ENCODE measurements around the gene DNAAF3.

The DNAAF3 gene

GRCh38 chr19:55196803-55197202 is 30.4 kb upstream of the DNAAF3 start:
- no peaks in the 10 kb centered on the region for H3K4me1 ChIP-seq (ENCODE audit: control insufficient read depth, low read depth, low read length)
- peaks cover 10% of the 10 kb centered on the region for H3K27me3 ChIP-seq (ENCODE audit: control insufficient read depth, insufficient read depth, low read length)
- no peaks in the 10 kb centered on the region for H3K36me3 ChIP-seq (ENCODE audit: control insufficient read depth, low read depth, low read length)

GRCh38 chr19:55193481-55193880 is 27.1 kb upstream of the DNAAF3 start:
- no peaks in the 10 kb centered on the region for H3K27me3 ChIP-seq (ENCODE audit: control insufficient read depth, insufficient read depth, low read length)
- no peak overlapping the region for H3K27ac ChIP-seq (ENCODE audit: low read length)
- H3K36me3 ChIP-seq (ENCODE audit: control insufficient read depth, low read depth, low read length): no peaks in the 10 kb centered on the region
- no peak overlapping the region for H3K9ac ChIP-seq (ENCODE audit: low read length)
- no peak overlapping the region for H3K4me3 ChIP-seq (ENCODE audit: low read length)
- H3K9me3 ChIP-seq (ENCODE audit: control insufficient read depth, low read depth, low read length): no peaks in the 10 kb centered on the region
- no peaks in the 10 kb centered on the region for H3K4me1 ChIP-seq (ENCODE audit: control insufficient read depth, low read depth, low read length)

More at GRCh38 chr19:55196803-55197202, 30.4 kb upstream of the DNAAF3 start:
- Histone ChIP-seq H3K9ac (ENCODE audit: low read length) (no peak overlapping the region), H3K9me3 (ENCODE audit: control insufficient read depth, low read depth, low read length) (no peaks in the 10 kb centered on the region), H3K27ac (ENCODE audit: low read length) (no peak overlapping the region), H3K4me3 (ENCODE audit: low read length) (no peak overlapping the region)

- H3K4me1 ChIP-seq (ENCODE audit: control insufficient read depth, low read depth, low read length): no peaks in the 10 kb centered on the region
- H3K36me3 ChIP-seq (ENCODE audit: control insufficient read depth, low read depth, low read length): no peaks in the 10 kb centered on the region
- no peak overlapping the region for H3K9ac ChIP-seq (ENCODE audit: low read length)
- H3K9me3 ChIP-seq (ENCODE audit: control insufficient read depth, low read depth, low read length): no peaks in the 10 kb centered on the region
- H3K27me3 ChIP-seq (ENCODE audit: control insufficient read depth, insufficient read depth, low read length): no peaks in the 10 kb centered on the region
- H3K4me3 ChIP-seq (ENCODE audit: low read length): no peak overlapping the region
- no peak overlapping the region for H3K27ac ChIP-seq (ENCODE audit: low read length)
These were observed 23.0 kb upstream of the DNAAF3 start for GRCh38 chr19:55189403-55189835.

GRCh38 chr19:55188625-55189024 is 22.2 kb upstream of the DNAAF3 start:
- Histone ChIP-seq H3K9ac (ENCODE audit: low read length) (no peak overlapping the region), H3K36me3 (ENCODE audit: control insufficient read depth, low read depth, low read length) (no peaks in the 10 kb centered on the region), H3K27me3 (ENCODE audit: control insufficient read depth, insufficient read depth, low read length) (peaks cover 3% of the 10 kb centered on the region), H3K9me3 (ENCODE audit: control insufficient read depth, low read depth, low read length) (no peaks in the 10 kb centered on the region), H3K4me3 (ENCODE audit: low read length) (no peak overlapping the region), H3K4me1 (ENCODE audit: control insufficient read depth, low read depth, low read length) (no peaks in the 10 kb centered on the region), H3K27ac (ENCODE audit: low read length) (no peak overlapping the region)

- Histone ChIP-seq H3K27me3 (ENCODE audit: control insufficient read depth, insufficient read depth, low read length) (peaks cover 25% of the 10 kb centered on the region), H3K4me3 (ENCODE audit: low read length) (no peak overlapping the region), H3K9ac (ENCODE audit: low read length) (no peak overlapping the region), H3K36me3 (ENCODE audit: control insufficient read depth, low read depth, low read length) (no peaks in the 10 kb centered on the region), H3K27ac (ENCODE audit: low read length) (no peak overlapping the region), H3K9me3 (ENCODE audit: control insufficient read depth, low read depth, low read length) (no peaks in the 10 kb centered on the region), H3K4me1 (ENCODE audit: control insufficient read depth, low read depth, low read length) (no peaks in the 10 kb centered on the region)
These were observed 19.7 kb upstream of the DNAAF3 start for GRCh38 chr19:55186080-55186479.

- H3K9me3 ChIP-seq (ENCODE audit: control insufficient read depth, low read depth, low read length): no peaks in the 10 kb centered on the region
- H3K27me3 ChIP-seq (ENCODE audit: control insufficient read depth, insufficient read depth, low read length): peaks cover 49% of the 10 kb centered on the region
- no peak overlapping the region for H3K9ac ChIP-seq (ENCODE audit: low read length)
- H3K4me1 ChIP-seq (ENCODE audit: control insufficient read depth, low read depth, low read length): peaks cover 5% of the 10 kb centered on the region
- H3K27ac ChIP-seq (ENCODE audit: low read length): no peak overlapping the region
- no peak overlapping the region for H3K4me3 ChIP-seq (ENCODE audit: low read length)
- H3K36me3 ChIP-seq (ENCODE audit: control insufficient read depth, low read depth, low read length): no peaks in the 10 kb centered on the region
These were observed 15.3 kb upstream of the DNAAF3 start for GRCh38 chr19:55181740-55182139.

- peaks cover 68% of the 10 kb centered on the region for H3K27me3 ChIP-seq (ENCODE audit: control insufficient read depth, insufficient read depth, low read length)
These were observed 13.4 kb upstream of the DNAAF3 start, which contains the start of gene SYT5 for GRCh38 chr19:55179606-55180484. Gene SYT5 (minus strand): TSS chr19:55180289. CDS start chr19:55179041, 1,248 bp downstream.

GRCh38 chr19:55178781-55179599 is 12.6 kb upstream of the DNAAF3 start:
- Histone ChIP-seq H3K4me1 (ENCODE audit: control insufficient read depth, low read depth, low read length) (peaks cover 8% of the 10 kb centered on the region), H3K36me3 (ENCODE audit: control insufficient read depth, low read depth, low read length) (no peaks in the 10 kb centered on the region), H3K27ac (ENCODE audit: low read length) (no peak overlapping the region), H3K27me3 (ENCODE audit: control insufficient read depth, insufficient read depth, low read length) (peaks cover 76% of the 10 kb centered on the region), H3K9ac (ENCODE audit: low read length) (peak overlapping the region; percentile 21), H3K9me3 (ENCODE audit: control insufficient read depth, low read depth, low read length) (no peaks in the 10 kb centered on the region), H3K4me3 (ENCODE audit: low read length) (peak overlapping the region; percentile 64)

More at GRCh38 chr19:55179606-55180484, 13.4 kb upstream of the DNAAF3 start, which contains the start of gene SYT5:
- Histone ChIP-seq H3K27ac (ENCODE audit: low read length) (no peak within 1 kb of the TSS), H3K4me1 (ENCODE audit: control insufficient read depth, low read depth, low read length) (peaks cover 5% of the 10 kb centered on the region), H3K9me3 (ENCODE audit: control insufficient read depth, low read depth, low read length) (no peaks in the 10 kb centered on the region), H3K4me3 (ENCODE audit: low read length) (peak within 1 kb of the TSS; percentile 64), H3K36me3 (ENCODE audit: control insufficient read depth, low read depth, low read length) (no peaks in the 10 kb centered on the region), H3K9ac (ENCODE audit: low read length) (peak within 1 kb of the TSS; percentile 21)

GRCh38 chr19:55176076-55176475 is 9.7 kb upstream of the DNAAF3 start:
- no peak overlapping the region for H3K27ac ChIP-seq (ENCODE audit: low read length)
- no peak overlapping the region for H3K9ac ChIP-seq (ENCODE audit: low read length)
- H3K4me3 ChIP-seq (ENCODE audit: low read length): no peak overlapping the region
- peaks cover 17% of the 10 kb centered on the region for H3K4me1 ChIP-seq (ENCODE audit: control insufficient read depth, low read depth, low read length)
- H3K27me3 ChIP-seq (ENCODE audit: control insufficient read depth, insufficient read depth, low read length): peaks cover 79% of the 10 kb centered on the region
- no peaks in the 10 kb centered on the region for H3K9me3 ChIP-seq (ENCODE audit: control insufficient read depth, low read depth, low read length)
- H3K36me3 ChIP-seq (ENCODE audit: control insufficient read depth, low read depth, low read length): no peaks in the 10 kb centered on the region

- H3K27me3 ChIP-seq (ENCODE audit: control insufficient read depth, insufficient read depth, low read length): peaks cover 79% of the 10 kb centered on the region
- H3K27ac ChIP-seq (ENCODE audit: low read length): no peak overlapping the region
- no peaks in the 10 kb centered on the region for H3K36me3 ChIP-seq (ENCODE audit: control insufficient read depth, low read depth, low read length)
- peaks cover 17% of the 10 kb centered on the region for H3K4me1 ChIP-seq (ENCODE audit: control insufficient read depth, low read depth, low read length)
- H3K9me3 ChIP-seq (ENCODE audit: control insufficient read depth, low read depth, low read length): no peaks in the 10 kb centered on the region
- H3K4me3 ChIP-seq (ENCODE audit: low read length): peak overlapping the region; percentile 25
- H3K9ac ChIP-seq (ENCODE audit: low read length): no peak overlapping the region
These were observed 8.9 kb upstream of the DNAAF3 start for GRCh38 chr19:55175117-55175867.

Data from iPS-18a (cell line).